Naive thymus-derived CD4-positive, alpha-beta T cell (primary cell): ENCODE results near the gene PTPRC. TPM values are rescaled to one million over a fixed set of nuclear protein-coding genes. Genes with fewer than 3 reads are reported as not detected.

ENCODE experiments used
- ATAC-seq: fragments of 150-1000 bp; cut with Tn5 transposase; 2 replicates; pipeline ENCODE4 v1.10.0; 2021; ENCODE audit warnings: mild to moderate bottlenecking, moderate library complexity
- CTCF ChIA-PET: fragments of 350-600 bp; sonication (Branson Sonifier 250); formaldehyde crosslinking; loops from one replicate; lab custom pipeline; 2021; ENCODE audit warnings: antibody characterized with exemption; lab: Charles Lee
- POLR2A ChIA-PET: fragments of 350-600 bp; sonication (Branson Sonifier 250); formaldehyde crosslinking; loops from one replicate; lab custom pipeline; 2021; ENCODE audit warnings: antibody characterized with exemption, inconsistent platforms; lab: Charles Lee
- DNase-seq, 9 donors: peaks; one replicate each; pipeline versions ENCODE4 v3.0.0 to v3.0.0-alpha.2; 2020 to 2022; ENCODE audit warnings: mixed read lengths in 1 of 9
- H3K27ac ChIP-seq: one replicate; pipeline ENCODE4 v1.7.0; 2013; ENCODE audit warnings: mild to moderate bottlenecking, low read depth, low read length, moderate library complexity
- H3K27me3 ChIP-seq, 2 donors: one replicate each; pipeline ENCODE4 v1.7.0; 2013; ENCODE audit warnings: low read length in 2 of 2, mild to moderate bottlenecking in 2 of 2, moderate library complexity in 2 of 2; ENCODE audit not compliant: control insufficient read depth in 2 of 2, insufficient read depth in 2 of 2
- H3K36me3 ChIP-seq, 3 experiments: 1 replicate in 2 of 3; 2 replicates in 1 of 3; pipeline ENCODE4 v1.7.0; 2013; ENCODE audit warnings: low read length in 3 of 3, mild to moderate bottlenecking in 3 of 3, moderate library complexity in 1 of 3; ENCODE audit not compliant: insufficient read depth in 3 of 3, control insufficient read depth in 2 of 3
- H3K4me1 ChIP-seq, 2 donors: one replicate each; pipeline ENCODE4 v1.7.0; 2013; ENCODE audit warnings: low read length in 2 of 2, mild to moderate bottlenecking in 2 of 2, moderate library complexity in 1 of 2; ENCODE audit not compliant: control insufficient read depth in 2 of 2, insufficient read depth in 2 of 2
- H3K4me3 ChIP-seq: 2 replicates; pipeline ENCODE4 v1.7.0; 2013; ENCODE audit warnings: mild to moderate bottlenecking, low read length
- H3K9me3 ChIP-seq, 3 experiments: 1 replicate in 2 of 3; 2 replicates in 1 of 3; pipeline ENCODE4 v1.7.0; 2013; ENCODE audit warnings: low read length in 3 of 3; ENCODE audit not compliant: control insufficient read depth in 2 of 3
- H3K27ac Mint-ChIP-seq, 9 donors: one replicate each; pipeline ENCODE4 v1.8.0; 2020 to 2022; ENCODE audit warnings: mixed read lengths in 9 of 9, mild to moderate bottlenecking in 8 of 9, moderate library complexity in 5 of 9, inconsistent platforms in 2 of 9
- H3K27me3 Mint-ChIP-seq, 5 donors: one replicate each; pipeline ENCODE4 v1.8.0; 2021 to 2022; ENCODE audit warnings: mixed read lengths in 5 of 5, mild to moderate bottlenecking in 1 of 5
- H3K36me3 Mint-ChIP-seq, 5 donors: one replicate each; pipeline ENCODE4 v1.8.0; 2020 to 2022; ENCODE audit warnings: mixed read lengths in 5 of 5, mild to moderate bottlenecking in 3 of 5, inconsistent platforms in 1 of 5
- H3K4me1 Mint-ChIP-seq, 7 donors: one replicate each; pipeline ENCODE4 v1.8.0; 2020 to 2022; ENCODE audit warnings: mixed read lengths in 7 of 7, mild to moderate bottlenecking in 3 of 7, inconsistent platforms in 1 of 7
- H3K4me3 Mint-ChIP-seq, 10 donors: one replicate each; pipeline ENCODE4 v1.8.0; 2020 to 2022; ENCODE audit warnings: mild to moderate bottlenecking in 10 of 10, mixed read lengths in 10 of 10, moderate library complexity in 6 of 10, inconsistent platforms in 2 of 10
- H3K9me3 Mint-ChIP-seq, 11 donors: one replicate each; pipeline ENCODE4 v1.8.0; 2020 to 2022; ENCODE audit warnings: mixed read lengths in 11 of 11, mild to moderate bottlenecking in 4 of 11, inconsistent platforms in 1 of 11, moderate library complexity in 1 of 11
- intact Hi-C, 2 donors: fragments of 100-400 bp; cut with micrococcal nuclease; formaldehyde crosslinking; loops; one replicate each; pipeline ENCODE4 v1.15.1; 2023
- polyA plus RNA-seq, 2 donors: library from polyadenylated mRNA; unstranded; fragments of 300-500 nt; fragmentation: Illumina TruSeq; gene quantifications; one replicate each; pipeline ENCODE4 v1.2.3, GENCODE V29; 2021
- total RNA-seq, 6 experiments: library from RNA in 5 of 6; stranded (reverse) in 5 of 6; gene quantifications; 1 replicate in 5 of 6; 2 replicates in 1 of 6; pipeline ENCODE4 v1.2.3 and lab custom pipeline; 2021 to 2026

The PTPRC gene
- total and polyA plus RNA-seq, 7 experiments from 2014 or later: 739 to 1,286 (median 1,064) TPM

DNA sequence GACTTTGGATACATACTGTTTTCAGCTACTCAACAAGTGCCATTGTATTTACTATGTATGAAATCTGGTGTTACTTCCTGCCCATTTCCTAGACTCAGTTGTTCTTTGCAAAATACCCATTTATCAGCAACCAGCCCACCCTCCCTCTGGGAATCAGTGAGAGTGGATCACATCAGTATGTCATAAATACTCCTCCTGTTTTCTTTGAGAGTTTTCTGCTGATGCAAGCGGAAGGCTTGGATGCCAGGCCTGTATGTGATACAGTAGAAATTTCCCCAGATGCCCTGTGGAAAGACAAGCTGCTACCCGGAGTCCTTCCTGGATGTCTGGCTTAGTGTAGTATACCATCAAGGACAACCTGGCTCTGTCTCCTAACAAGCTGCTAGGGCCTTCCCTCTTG is 2.4 kb upstream of the PTPRC start:
- H3K4me1 ChIP-seq: peaks cover 48 to 59% of the 10 kb centered on the region in 2 donors
- H3K27ac Mint-ChIP-seq: peak overlapping the region; percentile 85 to 98 (median 93)
- POLR2A ChIA-PET: interaction anchor here (0.6 to 12.2 kb wide), 14 partner anchors 8 to 112 kb away, joined by 3 to 332 read pairs (median 8); no protein-coding TSS in a partner anchor
- H3K36me3 Mint-ChIP-seq: peaks cover 0 to 33% (median 20%) of the 10 kb centered on the region in 5 donors
- H3K27me3 Mint-ChIP-seq: no peaks in the 10 kb centered on the region
- peaks cover 0 to 17% (median 7%) of the 10 kb centered on the region in 11 donors for H3K9me3 Mint-ChIP-seq
- CTCF ChIA-PET: interaction anchor here (0.6 to 8.4 kb wide), 4 partner anchors 14 to 113 kb away, joined by 3 to 88 read pairs (median 3); no protein-coding TSS in a partner anchor
- intact Hi-C loops: loop anchor here in 1 of 2 donors (5.0 kb wide), 1 partner anchor 479 kb away; the partner anchor contains the start of gene NEK7
- no peaks in the 10 kb centered on the region for H3K9me3 ChIP-seq
- peak overlapping the region; percentile 94 for H3K27ac ChIP-seq
- H3K4me3 Mint-ChIP-seq: peak overlapping the region; percentile 31 to 92 (median 66)
- DNase-seq (no peak), ATAC-seq (no peak)
- peak overlapping the region; percentile 36 for H3K4me3 ChIP-seq
- peaks cover 54 to 73% (median 63%) of the 10 kb centered on the region in 7 donors for H3K4me1 Mint-ChIP-seq
- H3K27me3 ChIP-seq: no peaks in the 10 kb centered on the region
- peaks cover 0 to 1% (median under 1%) of the 10 kb centered on the region in 3 experiments for H3K36me3 ChIP-seq

DNA sequence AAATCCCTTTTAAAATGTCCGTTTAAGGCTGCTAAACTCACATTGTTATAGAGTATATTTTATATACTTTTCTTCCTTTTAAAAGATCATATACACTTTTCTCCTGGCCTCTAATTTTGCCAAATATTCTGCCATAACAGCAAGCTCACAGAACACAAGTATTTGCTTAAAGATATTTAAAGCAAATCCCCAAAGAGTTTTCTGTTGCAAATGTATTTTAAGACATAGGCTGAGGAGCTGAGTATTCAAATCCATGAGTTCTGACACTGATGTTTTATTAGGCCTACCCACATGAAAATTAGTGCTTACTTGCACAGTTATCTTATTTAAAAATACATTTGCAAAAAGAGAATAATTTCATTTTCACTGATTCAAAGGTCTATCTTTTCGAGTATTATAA is 1.7 kb upstream of the PTPRC start:
- Mint-ChIP-seq H3K4me1 (peaks cover 52 to 66% (median 55%) of the 10 kb centered on the region in 7 donors), H3K36me3 (peaks cover 3 to 37% (median 27%) of the 10 kb centered on the region in 5 donors), H3K9me3 (peaks cover 0 to 17% (median 7%) of the 10 kb centered on the region in 11 donors), H3K27ac (peak overlapping the region; percentile 86 to 98 (median 94)), H3K4me3 (peak overlapping the region; percentile 10 to 92 (median 70)), H3K27me3 (no peaks in the 10 kb centered on the region)
- ChIA-PET POLR2A (interaction anchor here (0.8 to 12.2 kb wide), 15 partner anchors 8 to 126 kb away, joined by 3 to 332 read pairs (median 8); no protein-coding TSS in a partner anchor), CTCF (interaction anchor here (0.6 to 8.4 kb wide), 4 partner anchors 10 to 293 kb away, joined by 3 to 88 read pairs (median 4); no protein-coding TSS in a partner anchor)
- Histone ChIP-seq H3K9me3 (no peaks in the 10 kb centered on the region), H3K4me3 (no peak overlapping the region), H3K36me3 (peaks cover 0 to 5% (median 5%) of the 10 kb centered on the region in 3 experiments), H3K27ac (peak overlapping the region; percentile 94), H3K27me3 (no peaks in the 10 kb centered on the region), H3K4me1 (peaks cover 44 to 54% of the 10 kb centered on the region in 2 donors)
- ATAC-seq (no peak), DNase-seq (no peak)
- intact Hi-C loops: loop anchor here in 1 of 2 donors (5.0 kb wide), 1 partner anchor 480 kb away; the partner anchor contains the start of gene NEK7

DNA sequence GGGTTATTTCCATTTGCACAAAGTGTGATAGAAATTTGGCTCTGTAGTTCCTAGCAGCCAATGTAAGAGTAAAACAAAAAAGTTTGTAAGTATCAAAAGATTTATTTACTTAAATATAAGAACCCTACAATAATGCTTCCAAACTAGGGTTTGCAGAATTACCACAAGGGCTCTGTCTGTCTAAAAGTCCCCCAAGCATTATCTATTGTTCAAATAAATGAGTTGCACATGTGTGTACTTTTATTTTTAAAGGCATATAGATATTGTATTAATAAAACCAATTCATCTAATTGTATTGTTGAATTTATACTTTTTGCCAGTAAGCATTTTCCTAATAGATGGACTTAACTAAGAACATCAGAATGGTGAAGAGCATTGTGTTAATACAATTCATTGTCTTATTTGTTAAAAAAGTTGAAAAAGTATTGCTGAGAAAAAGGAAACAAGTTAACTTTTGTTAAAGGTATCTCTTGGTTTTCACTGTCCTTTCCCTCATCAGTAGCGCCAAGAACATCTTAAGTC is 863 bp upstream of the PTPRC start:
- Mint-ChIP-seq H3K36me3 (peaks cover 11 to 45% (median 35%) of the 10 kb centered on the region in 5 donors), H3K27me3 (no peaks in the 10 kb centered on the region), H3K9me3 (peaks cover 0 to 16% (median 7%) of the 10 kb centered on the region in 11 donors), H3K27ac (peak overlapping the region; percentile 86 to 98 (median 95)), H3K4me3 (peak overlapping the region; percentile 77 to 100 (median 92)), H3K4me1 (peaks cover 46 to 61% (median 55%) of the 10 kb centered on the region in 7 donors)
- no peaks in the 10 kb centered on the region for H3K9me3 ChIP-seq
- intact Hi-C loops: loop anchor here (1.0 to 5.0 kb wide), 4 partner anchors 9 to 481 kb away; partner anchors contain the start of gene NEK7 (in 1 of the 2)
- peak overlapping the region; percentile 81 for H3K4me3 ChIP-seq
- no peak for ATAC-seq
- H3K36me3 ChIP-seq: peaks cover 0 to 5% (median 5%) of the 10 kb centered on the region in 3 experiments
- peaks cover 42 to 50% of the 10 kb centered on the region in 2 donors for H3K4me1 ChIP-seq
- ChIA-PET CTCF (interaction anchor here (0.6 to 8.4 kb wide), 5 partner anchors 11 to 91 kb away, joined by 3 to 88 read pairs (median 4); no protein-coding TSS in a partner anchor), POLR2A (interaction anchor here (0.7 to 12.2 kb wide), 14 partner anchors 7 to 127 kb away, joined by 4 to 332 read pairs (median 7); no protein-coding TSS in a partner anchor)
- no peak for DNase-seq
- peak overlapping the region; percentile 94 for H3K27ac ChIP-seq
- H3K27me3 ChIP-seq: no peaks in the 10 kb centered on the region

DNA sequence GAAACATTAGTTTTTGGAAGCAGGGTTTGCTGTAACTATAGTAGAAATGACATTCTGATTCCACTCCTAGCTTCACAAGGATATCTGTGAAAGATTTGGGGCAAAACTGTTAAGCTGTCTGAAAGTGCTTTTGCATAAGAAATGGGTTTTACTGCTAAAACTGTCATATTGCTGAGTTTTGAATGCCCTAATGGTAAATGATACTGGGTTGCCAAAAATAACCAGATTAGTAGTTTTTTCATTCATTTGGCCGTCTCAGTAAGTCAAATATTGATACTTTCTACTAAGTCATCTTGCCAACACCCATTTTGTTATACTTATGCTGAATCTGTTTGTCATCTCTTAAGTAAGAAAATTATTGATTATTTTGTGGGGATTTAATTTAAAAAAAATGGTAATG is 399 bp upstream of the PTPRC start:
- H3K4me1 Mint-ChIP-seq: peaks cover 41 to 60% (median 53%) of the 10 kb centered on the region in 7 donors
- no peaks in the 10 kb centered on the region for H3K27me3 ChIP-seq
- H3K9me3 ChIP-seq: no peaks in the 10 kb centered on the region
- H3K9me3 Mint-ChIP-seq: peaks cover 0 to 12% (median 5%) of the 10 kb centered on the region in 11 donors
- H3K4me3 Mint-ChIP-seq: peak overlapping the region; percentile 77 to 100 (median 92)
- intact Hi-C loops: loop anchor here (1.0 to 5.0 kb wide), 4 partner anchors 9 to 481 kb away; partner anchors contain the start of gene NEK7 (in 1 of the 2)
- DNase-seq: no peak
- peak overlapping the region; percentile 86 to 98 (median 95) for H3K27ac Mint-ChIP-seq
- peaks cover 0 to 6% (median 5%) of the 10 kb centered on the region in 3 experiments for H3K36me3 ChIP-seq
- no peaks in the 10 kb centered on the region for H3K27me3 Mint-ChIP-seq
- peaks cover 13 to 44% (median 39%) of the 10 kb centered on the region in 5 donors for H3K36me3 Mint-ChIP-seq
- H3K4me3 ChIP-seq: peak overlapping the region; percentile 81
- ChIA-PET POLR2A (interaction anchor here (0.7 to 12.2 kb wide), 20 partner anchors 8 to 115 kb away, joined by 3 to 332 read pairs (median 6); no protein-coding TSS in a partner anchor), CTCF (interaction anchor here (0.6 to 8.4 kb wide), 4 partner anchors 12 to 91 kb away, joined by 3 to 88 read pairs (median 5); no protein-coding TSS in a partner anchor)
- peaks cover 37 to 46% of the 10 kb centered on the region in 2 donors for H3K4me1 ChIP-seq
- H3K27ac ChIP-seq: peak overlapping the region; percentile 94
- ATAC-seq: no peak

DNA sequence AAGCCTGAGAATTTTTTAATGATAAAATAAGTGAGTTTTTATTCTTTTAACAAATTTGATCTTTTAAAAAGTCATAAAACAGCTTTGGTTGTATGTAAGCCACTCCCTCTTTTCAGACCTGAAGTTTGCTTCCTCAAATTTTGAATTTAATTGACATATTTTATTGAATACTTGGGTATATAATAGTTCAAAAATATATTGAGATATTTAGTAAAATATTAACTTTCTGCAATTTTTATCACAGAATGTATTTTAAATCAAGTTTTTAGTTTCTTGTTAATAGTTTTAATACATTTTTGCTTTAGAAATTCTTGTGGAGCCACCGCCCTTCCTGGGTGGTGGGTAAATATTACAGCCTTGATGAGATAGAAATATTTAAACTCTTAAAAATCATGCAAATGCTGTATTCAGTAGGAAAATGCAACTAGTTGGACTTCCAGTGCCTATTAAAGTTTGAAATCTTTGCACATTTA is 867 bp downstream of the PTPRC start:
- ChIA-PET CTCF (interaction anchor here (0.8 to 8.4 kb wide), 9 partner anchors 11 to 116 kb away, joined by 3 to 88 read pairs (median 3); no protein-coding TSS in a partner anchor), POLR2A (interaction anchor here (0.7 to 12.2 kb wide), 20 partner anchors 9 to 119 kb away, joined by 3 to 332 read pairs (median 6); no protein-coding TSS in a partner anchor)
- H3K4me1 ChIP-seq: peaks cover 25 to 33% of the 10 kb centered on the region in 2 donors
- intact Hi-C loops: loop anchor here (1.0 to 5.0 kb wide), 8 partner anchors 17 to 482 kb away; partner anchors contain the start of gene NEK7 (in 2 of the 2)
- Mint-ChIP-seq H3K4me1 (peaks cover 33 to 57% (median 47%) of the 10 kb centered on the region in 7 donors), H3K9me3 (peaks cover 0 to 3% (median 0%) of the 10 kb centered on the region in 11 donors), H3K27ac (peak overlapping the region; percentile 86 to 98 (median 96)), H3K36me3 (peaks cover 16 to 44% (median 40%) of the 10 kb centered on the region in 5 donors), H3K4me3 (peak overlapping the region; percentile 77 to 100 (median 92)), H3K27me3 (no peaks in the 10 kb centered on the region)
- no peak for DNase-seq
- H3K4me3 ChIP-seq: peak overlapping the region; percentile 81
- H3K36me3 ChIP-seq: peaks cover 0 to 14% (median 5%) of the 10 kb centered on the region in 3 experiments
- H3K27ac ChIP-seq: peak overlapping the region; percentile 94
- no peaks in the 10 kb centered on the region for H3K27me3 ChIP-seq
- no peaks in the 10 kb centered on the region for H3K9me3 ChIP-seq
- ATAC-seq: no peak
